ENCODE data around the gene PIEZO1. TPM values are rescaled to one million over a fixed set of nuclear protein-coding genes. Genes with fewer than 3 reads are reported as not detected.

PIEZO1 gene
- total RNA-seq, 1 experiment from 2014 or later: 71.1 TPM

DNA sequence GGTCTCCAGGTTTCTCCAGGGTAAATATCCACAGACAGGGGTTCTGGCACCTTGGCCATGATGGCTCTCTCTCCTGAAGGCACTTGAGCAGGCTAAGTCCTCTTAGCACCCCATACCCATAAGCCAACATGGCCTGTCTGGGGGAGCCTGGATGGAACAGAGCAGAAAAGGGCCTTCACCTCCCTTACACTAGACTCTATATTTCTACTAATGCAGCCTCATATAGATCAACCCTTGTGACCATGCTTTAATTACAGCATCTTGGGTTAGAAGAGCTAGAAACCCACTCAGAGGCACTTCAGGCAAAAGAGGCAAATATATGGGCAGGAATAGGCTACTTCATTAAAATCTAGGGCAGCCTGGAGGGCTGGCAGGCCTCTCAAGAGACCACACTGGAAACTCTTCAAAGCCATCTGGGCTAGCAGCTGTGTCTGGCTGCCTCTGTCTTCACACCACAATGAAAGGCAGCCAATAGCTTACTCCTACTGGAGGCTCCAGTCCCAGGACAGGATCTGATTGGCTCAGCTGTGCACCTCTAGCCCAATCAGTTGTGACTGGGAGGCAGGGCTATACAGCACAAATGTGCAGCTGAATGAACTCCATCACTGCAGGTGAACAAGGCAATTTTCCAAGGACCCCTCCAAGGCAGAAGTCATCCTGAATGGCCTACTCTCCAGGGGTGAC is 13.9 kb upstream of the PIEZO1 start:
- peaks cover 4% of the 10 kb centered on the region for H3K27me3 Mint-ChIP-seq (ENCODE audit: low read depth)
- H2BK20ac ChIP-seq (ENCODE audit: low read depth, low read length, poor library complexity, severe bottlenecking): no peak overlapping the region

More for the DNA sequence above, 13.9 kb upstream of the PIEZO1 start:
- H2BK120ac ChIP-seq (ENCODE audit: low read depth, low read length, poor library complexity, severe bottlenecking): no peak overlapping the region
- peak; percentile 23 for DNase-seq
- Mint-ChIP-seq H3K4me1 (peaks cover 0 to 3% of the 10 kb centered on the region in 2 experiments; a peak in 1 of 4 replicates), H3K27ac (no peak overlapping the region), H3K4me3 (no peak overlapping the region), H3K36me3 (ENCODE audit: insufficient read depth in 1 of 3, low read depth in 3 of 3) (peaks cover 0 to 5% (median 4%) of the 10 kb centered on the region in 3 experiments; a peak in 3 of 7 replicates), H3K9me3 (no peaks in the 10 kb centered on the region)
- H2BK15ac ChIP-seq (ENCODE audit: low read depth, low read length): no peak overlapping the region
- H3K14ac ChIP-seq (ENCODE audit: insufficient read depth, low read length): no peak overlapping the region
- no peaks in the 10 kb centered on the region for H3K9me3 ChIP-seq (ENCODE audit: control insufficient read depth, low read depth, low read length)
- no peak overlapping the region for H3K27ac ChIP-seq (ENCODE audit: insufficient read length, low read depth, low read length)
- peaks cover 2% of the 10 kb centered on the region for H3K23me2 ChIP-seq (ENCODE audit: insufficient read length, low read depth, low read length, poor library complexity, severe bottlenecking)
- no peak overlapping the region for H3K23ac ChIP-seq (ENCODE audit: insufficient read length, low read depth, low read length)
- H3K79me2 ChIP-seq (ENCODE audit: insufficient read depth, low read length): no peaks in the 10 kb centered on the region
- H3K4me2 ChIP-seq (ENCODE audit: insufficient read depth, insufficient read length, low read length): no peak overlapping the region
- no peak overlapping the region for H2BK12ac ChIP-seq (ENCODE audit: insufficient read length, low read depth, low read length)
- H4K20me1 ChIP-seq (ENCODE audit: control insufficient read depth, insufficient read depth, insufficient read length): no peaks in the 10 kb centered on the region
- no peak overlapping the region for H3K4ac ChIP-seq (ENCODE audit: low read depth, low read length)
- no peak overlapping the region for H2AFZ ChIP-seq (ENCODE audit: low read length)
- no peaks in the 10 kb centered on the region for H3K4me1 ChIP-seq (ENCODE audit: insufficient read depth, low read length)
- H2BK5ac ChIP-seq (ENCODE audit: insufficient read length, low read length): no peak overlapping the region
- H4K8ac ChIP-seq (replicated peaks; ENCODE audit: insufficient read length, low read depth, low read length): no peak overlapping the region
- no peak overlapping the region for H4K5ac ChIP-seq (ENCODE audit: insufficient read length, low read depth, low read length)
- no peaks in the 10 kb centered on the region for H3K79me1 ChIP-seq (ENCODE audit: insufficient read depth, low read depth, low read length, poor library complexity, severe bottlenecking)
- H3K27me3 ChIP-seq (ENCODE audit: insufficient read depth, low read length): no peaks in the 10 kb centered on the region
- H3K56ac ChIP-seq (ENCODE audit: insufficient read length, low read depth, low read length): no peak overlapping the region
- TF ChIP-seq, protein P1, sequence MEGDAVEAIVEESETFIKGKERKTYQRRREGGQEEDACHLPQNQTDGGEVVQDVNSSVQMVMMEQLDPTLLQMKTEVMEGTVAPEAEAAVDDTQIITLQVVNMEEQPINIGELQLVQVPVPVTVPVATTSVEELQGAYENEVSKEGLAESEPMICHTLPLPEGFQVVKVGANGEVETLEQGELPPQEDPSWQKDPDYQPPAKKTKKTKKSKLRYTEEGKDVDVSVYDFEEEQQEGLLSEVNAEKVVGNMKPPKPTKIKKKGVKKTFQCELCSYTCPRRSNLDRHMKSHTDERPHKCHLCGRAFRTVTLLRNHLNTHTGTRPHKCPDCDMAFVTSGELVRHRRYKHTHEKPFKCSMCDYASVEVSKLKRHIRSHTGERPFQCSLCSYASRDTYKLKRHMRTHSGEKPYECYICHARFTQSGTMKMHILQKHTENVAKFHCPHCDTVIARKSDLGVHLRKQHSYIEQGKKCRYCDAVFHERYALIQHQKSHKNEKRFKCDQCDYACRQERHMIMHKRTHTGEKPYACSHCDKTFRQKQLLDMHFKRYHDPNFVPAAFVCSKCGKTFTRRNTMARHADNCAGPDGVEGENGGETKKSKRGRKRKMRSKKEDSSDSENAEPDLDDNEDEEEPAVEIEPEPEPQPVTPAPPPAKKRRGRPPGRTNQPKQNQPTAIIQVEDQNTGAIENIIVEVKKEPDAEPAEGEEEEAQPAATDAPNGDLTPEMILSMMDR (conservative IDR thresholded peaks at IDR 0.05): no peak
- H4K91ac ChIP-seq (ENCODE audit: insufficient read length, low read depth, low read length): no peak overlapping the region
- H3K18ac ChIP-seq (ENCODE audit: insufficient read length, low read depth, low read length): no peak overlapping the region
- H3K9ac ChIP-seq (ENCODE audit: extremely low read depth, insufficient read length, low read length): no peak overlapping the region
- H2AK5ac ChIP-seq (ENCODE audit: insufficient read length, low read length): no peak overlapping the region
- no peak overlapping the region for H3T11ph ChIP-seq (ENCODE audit: low read length)
